GM11168 (cell line): ENCODE results near the gene SLC38A2.

Experiments used
- in situ Hi-C: fragments of 300-500 bp; cut with MboI; formaldehyde crosslinking; loops from one replicate; pipeline ENCODE4 v1.12.0; 2022; ENCODE audit warnings: low sequenced_read_pairs; ENCODE audit not compliant: unreplicated experiment

The SLC38A2 gene

DNA sequence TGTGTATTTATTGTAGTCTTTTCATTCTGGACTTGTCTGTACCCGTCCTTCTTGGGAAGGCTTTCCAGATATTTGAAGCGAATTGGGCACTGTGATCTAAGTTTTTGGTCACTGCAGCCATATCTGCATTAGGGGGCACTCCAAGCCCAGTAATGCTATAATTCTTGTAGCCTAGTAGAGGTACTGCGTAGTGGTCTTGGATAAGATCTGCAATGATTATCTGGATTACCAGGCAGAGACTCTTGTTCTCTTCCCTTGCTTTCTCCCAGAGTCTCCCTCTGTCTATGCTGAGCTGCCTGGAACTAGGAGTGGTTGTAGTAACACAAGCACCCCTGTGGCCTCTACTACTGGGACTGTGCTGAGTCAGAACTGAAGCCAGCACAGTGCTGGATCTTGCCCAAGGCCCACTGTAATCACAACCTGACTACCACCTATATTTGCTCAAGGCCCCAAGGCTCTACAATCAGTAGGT, 30.0 kb downstream of the SLC38A2 start:
- in situ Hi-C loops = loop anchor here (10.0 to 25.0 kb wide), 2 partner anchors 332 to 670 kb away; no protein-coding TSS in a partner anchor

DNA sequence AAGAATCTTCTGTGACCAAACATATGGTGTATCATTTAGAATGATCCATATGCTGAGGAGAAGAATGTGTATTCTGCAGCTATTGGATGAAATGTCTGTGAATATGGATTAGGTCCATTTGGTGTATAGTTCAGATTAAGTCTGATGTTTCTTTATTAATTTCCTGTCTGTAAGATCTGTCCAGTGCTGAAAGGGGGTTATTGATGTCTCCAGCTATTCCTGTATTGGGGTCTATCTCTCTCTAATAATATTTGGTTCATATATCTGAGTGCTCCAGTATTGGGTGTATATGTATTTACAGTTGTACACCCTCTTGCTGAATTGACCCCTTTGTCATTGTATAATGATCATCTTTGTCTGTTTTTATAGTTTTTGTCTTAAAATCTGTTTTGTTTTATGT, 33.5 kb downstream of the SLC38A2 start:
- in situ Hi-C loops = loop anchor here (25.0 kb wide), 1 partner anchor 673 kb away; no protein-coding TSS in a partner anchor

DNA sequence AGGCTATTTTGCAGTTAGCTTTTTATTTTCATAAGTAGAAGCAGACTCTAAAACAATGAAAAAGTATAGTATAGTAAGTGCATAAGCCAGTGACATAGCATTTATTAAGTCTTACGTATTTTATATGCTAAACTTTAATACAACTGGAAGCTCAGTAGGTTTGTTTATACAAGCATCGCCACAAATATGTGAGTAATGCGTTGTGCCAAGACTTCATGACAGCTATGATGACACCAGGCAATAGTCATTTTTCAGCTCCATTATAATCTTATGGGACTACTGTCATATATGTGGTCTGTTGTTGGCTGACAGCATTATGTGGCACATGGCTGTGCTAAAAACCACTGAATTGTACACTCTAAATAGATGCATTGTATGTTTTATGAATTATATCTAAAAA, 40.3 kb downstream of the SLC38A2 start:
- in situ Hi-C loops = loop anchor here (25.0 kb wide), 1 partner anchor 680 kb away; no protein-coding TSS in a partner anchor

- in situ Hi-C loops = loop anchor here (25.0 kb wide), 1 partner anchor 687 kb away; no protein-coding TSS in a partner anchor
These were observed 47.5 kb downstream of the SLC38A2 start for GRCh38 chr12:46325075-46325474.

GRCh38 chr12:46320731-46321130, 51.8 kb downstream of the SLC38A2 start:
- in situ Hi-C loops = no loop called here

- in situ Hi-C loops = no loop called here
These were observed 54.5 kb downstream of the SLC38A2 start for GRCh38 chr12:46318037-46318436.
